ENCODE measurements around the gene LGALS7B. TPM values are rescaled to one million over a fixed set of nuclear protein-coding genes. Genes with fewer than 3 reads are reported as not detected.
"Not testable (repeated sequence)": the region's sequence is repeated elsewhere in the genome, so short reads cannot be mapped to it uniquely, and the experiment has no call there.

The LGALS7B gene
- total RNA-seq, 1 donor from 2014 or later, result not detected

DNA sequence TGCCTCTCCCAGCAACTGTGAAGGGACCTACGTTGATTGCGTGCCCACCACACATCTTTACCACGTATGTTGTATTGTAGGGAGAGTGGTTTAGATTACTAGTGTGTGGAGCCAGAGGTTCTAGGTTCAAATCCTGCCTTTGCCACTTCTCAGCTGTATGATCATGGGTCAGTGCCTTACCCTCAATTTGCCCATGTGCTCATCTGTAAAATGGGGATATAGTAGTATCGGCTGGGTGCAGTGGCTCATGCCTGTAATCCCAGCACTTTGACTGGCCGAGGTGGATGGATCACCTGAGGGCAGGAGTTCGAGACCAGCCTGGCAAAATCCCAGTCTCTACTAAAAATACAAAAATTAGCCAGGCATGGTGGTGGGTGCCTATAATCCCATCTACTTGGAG is 24.3 kb downstream of the LGALS7B start:
- no peak for ATAC-seq
- no peak for DNase-seq
- intact Hi-C loops (cut with micrococcal nuclease), result no loop called here

DNA sequence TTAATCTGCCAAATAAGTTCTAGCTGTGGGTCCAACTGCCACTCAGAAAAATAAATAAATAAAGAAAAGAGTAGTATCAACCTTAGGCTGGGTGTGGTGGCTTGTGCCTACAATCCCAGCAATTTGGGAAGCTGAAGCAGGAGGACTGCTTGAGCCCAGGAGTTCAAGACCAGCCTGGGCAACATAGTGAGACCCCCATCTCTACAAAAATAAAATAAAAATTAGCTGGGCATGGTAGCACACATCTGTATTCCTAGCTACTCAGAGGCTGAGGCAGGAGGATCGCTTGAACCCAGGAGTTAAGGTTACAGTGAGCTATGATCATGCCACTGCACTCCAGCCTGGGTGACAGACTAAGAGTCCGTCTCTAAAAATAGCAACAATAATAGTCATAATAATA is 24.9 kb downstream of the LGALS7B start:
- ATAC-seq; DNase-seq; intact Hi-C loops (cut with micrococcal nuclease): not testable (repeated sequence)

DNA sequence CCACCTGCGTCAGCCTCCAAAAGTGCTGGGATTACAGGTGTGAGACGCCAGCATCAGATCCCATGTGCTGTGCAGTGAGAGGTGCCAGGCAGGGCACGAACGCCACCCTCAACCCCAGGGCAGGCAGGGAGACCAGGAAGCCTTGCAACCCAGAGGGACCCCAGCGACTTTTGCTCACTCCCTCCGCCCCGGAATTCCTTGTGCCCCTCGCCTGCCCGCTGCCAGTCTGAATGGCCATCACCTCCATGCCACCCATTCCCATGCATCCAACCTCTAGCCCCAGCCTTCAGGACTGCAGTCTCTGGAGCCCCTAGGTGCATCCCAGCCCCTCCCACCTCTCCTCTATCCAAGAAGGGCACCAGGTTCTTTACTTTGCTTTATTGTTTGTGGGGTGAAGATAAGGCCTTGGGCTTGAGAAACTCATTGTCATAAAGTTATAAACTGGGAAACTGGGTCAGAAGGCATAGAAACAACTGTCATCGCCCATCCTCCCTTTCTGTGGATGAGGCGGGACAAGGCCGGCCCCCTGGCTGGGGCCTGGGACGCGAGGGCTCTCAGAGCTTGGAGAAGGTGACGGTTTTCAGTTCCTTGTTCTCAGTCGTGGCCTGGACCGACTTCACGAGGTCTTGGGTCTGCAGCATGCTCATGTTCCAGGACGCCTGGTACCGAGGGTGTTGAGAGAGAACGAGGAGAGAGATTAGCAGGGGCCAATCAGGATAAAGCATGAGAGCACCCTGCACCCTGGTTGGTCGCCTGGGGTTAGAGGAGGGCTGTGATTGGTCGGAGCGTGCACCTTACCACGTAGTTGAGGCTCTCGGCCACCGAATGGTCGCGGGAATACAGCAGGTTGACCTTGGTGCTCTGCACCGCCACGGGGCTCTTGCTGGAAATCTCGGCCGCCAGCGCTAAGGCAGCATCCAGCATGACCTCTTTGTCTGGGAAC is 26.3 kb downstream of the LGALS7B start:
- DNase-seq (no peak), ATAC-seq (no peak)
- intact Hi-C loops (cut with micrococcal nuclease), result no loop called here

DNA sequence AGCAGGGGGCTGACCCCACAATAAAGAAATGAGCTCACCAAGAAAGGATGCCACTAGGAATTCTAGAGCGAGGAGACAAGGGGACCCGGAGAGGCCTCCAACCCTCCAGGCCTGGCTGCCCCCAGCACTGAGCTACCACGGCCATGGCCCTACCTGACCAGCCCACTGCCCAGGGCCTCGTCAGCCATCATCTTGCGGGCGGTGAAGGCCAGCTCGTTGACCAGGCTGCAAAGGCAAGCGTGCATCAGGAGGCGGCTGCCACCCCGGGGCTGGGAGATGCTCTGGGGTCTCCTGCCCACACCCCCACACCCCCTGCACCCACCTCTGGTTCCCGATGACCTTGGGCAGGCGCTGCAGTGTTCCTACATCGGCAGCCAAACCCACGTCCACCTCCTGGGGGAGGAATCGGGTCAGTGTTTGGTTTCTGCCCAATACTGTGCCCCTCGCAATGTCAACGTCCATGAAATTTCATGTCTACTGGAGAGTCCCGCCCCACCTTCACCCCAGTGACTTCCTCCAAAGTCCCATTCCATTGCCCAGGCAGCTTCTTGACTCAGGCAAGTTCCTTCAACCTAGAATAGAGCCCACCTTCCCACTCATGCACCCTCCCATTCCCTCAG is 27.2 kb downstream of the LGALS7B start:
- no peak for ATAC-seq

DNA sequence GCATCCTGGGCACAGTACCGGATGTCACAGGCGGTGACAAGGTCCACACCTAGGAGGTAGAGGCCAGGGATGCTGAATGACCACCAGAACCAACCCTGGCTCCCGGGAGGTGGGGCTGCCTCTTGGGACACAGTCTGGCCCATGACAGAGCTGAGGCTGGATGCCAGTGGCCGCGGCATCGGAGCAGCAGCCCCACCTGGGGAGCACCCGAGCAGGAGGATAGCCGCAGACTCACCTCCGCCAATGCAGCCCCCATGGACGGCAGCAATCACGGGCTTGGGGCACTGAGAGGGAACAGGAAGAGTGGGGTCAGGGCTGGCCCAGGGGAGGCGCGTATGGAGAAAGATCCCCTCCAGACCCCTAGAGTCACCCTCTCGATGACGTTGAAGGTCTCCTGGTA is 28.1 kb downstream of the LGALS7B start:
- ATAC-seq (no peak), DNase-seq (no peak)
- intact Hi-C loops (cut with micrococcal nuclease), result no loop called here

More for the DNA sequence above, 27.2 kb downstream of the LGALS7B start:
- DNase-seq, result no peak
- intact Hi-C loops (cut with micrococcal nuclease), result no loop called here

DNA sequence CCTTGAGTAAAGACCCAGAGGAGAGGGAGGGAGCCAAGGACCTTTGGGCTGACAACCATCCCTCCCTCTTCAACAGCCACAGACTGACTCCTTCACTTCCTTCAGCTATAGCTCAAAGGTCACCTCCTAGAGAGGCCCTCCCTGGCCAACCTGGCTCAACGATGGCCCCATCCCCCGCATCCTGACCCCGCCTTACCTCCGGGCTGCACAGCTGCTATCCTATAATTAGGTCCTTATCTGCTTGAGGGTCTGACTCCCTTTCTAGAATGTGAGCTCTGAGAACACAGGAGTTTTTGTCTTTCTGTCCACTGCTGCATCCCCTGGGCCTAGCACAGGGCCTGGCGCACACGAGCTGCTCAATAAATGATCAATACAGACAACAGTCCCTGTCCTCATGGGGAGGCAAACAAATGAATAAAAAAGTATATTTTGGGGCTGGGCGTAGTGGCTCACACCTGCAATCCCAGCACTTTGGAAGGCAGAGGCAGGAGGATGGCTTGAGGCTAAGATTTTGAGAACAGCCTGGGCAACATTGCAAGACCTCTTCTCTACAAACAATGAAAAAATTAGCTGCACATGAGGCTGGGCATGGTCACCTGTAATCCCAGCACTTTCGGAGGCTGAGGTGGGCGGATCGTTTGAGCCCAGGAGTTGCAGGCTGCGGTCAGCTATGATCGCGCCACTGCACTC is 30.4 kb downstream of the LGALS7B start:
- peak; percentile 84 for ATAC-seq
- DNase-seq, result peak; percentile 66
- intact Hi-C loops (cut with micrococcal nuclease), result no loop called here

DNA sequence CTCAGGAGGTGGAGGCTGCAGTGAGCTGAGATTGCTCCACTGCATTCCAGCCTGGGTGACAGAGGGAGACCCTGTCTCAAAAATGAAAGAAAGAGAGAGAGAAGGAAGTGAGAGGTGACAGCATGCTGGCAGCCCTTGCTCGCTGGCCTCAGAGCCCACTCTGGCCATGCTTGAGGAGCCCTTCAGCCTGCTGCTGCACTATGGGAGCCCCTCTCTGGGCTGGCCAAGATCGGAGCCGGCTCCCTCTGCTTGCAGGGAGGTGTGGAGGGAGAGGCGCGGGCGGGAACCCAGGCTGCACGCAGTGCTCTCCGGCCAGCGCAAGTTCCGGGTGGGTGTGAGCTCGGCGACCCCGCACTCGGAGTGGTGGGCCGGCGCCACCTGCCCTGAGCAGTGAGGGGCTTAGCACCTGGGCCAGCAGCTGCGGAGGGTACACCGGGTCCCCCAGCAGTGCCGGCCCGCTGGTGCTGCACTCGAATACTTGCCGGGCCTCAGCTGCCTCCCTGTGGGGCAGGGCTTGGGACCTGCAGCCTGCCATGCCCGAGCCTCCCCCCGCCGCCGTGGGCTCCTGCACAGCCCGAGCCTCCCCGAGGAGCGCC is 32.3 kb downstream of the LGALS7B start:
- intact Hi-C loops (cut with micrococcal nuclease); DNase-seq; ATAC-seq: not testable (repeated sequence)

DNA sequence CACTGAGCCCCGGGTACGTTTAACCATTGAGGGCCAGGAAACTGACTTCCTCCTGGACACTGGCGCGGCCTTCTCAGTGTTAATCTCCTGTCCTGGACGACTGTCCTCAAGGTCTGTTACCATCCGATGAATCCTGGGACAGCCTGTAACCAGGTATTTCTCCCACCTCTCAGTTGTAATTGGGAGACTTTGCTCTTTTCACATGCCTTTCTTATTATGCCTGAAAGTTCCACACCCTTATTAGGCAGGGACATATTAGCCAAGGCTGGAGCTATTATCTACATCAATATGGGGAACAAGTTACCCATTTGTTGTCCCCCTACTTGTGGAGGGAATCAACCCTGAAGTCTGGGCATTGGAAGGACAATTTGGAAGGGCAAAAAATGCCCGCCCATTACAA is 36.9 kb downstream of the LGALS7B start:
- DNase-seq; intact Hi-C loops (cut with micrococcal nuclease); ATAC-seq: not testable (repeated sequence)

DNA sequence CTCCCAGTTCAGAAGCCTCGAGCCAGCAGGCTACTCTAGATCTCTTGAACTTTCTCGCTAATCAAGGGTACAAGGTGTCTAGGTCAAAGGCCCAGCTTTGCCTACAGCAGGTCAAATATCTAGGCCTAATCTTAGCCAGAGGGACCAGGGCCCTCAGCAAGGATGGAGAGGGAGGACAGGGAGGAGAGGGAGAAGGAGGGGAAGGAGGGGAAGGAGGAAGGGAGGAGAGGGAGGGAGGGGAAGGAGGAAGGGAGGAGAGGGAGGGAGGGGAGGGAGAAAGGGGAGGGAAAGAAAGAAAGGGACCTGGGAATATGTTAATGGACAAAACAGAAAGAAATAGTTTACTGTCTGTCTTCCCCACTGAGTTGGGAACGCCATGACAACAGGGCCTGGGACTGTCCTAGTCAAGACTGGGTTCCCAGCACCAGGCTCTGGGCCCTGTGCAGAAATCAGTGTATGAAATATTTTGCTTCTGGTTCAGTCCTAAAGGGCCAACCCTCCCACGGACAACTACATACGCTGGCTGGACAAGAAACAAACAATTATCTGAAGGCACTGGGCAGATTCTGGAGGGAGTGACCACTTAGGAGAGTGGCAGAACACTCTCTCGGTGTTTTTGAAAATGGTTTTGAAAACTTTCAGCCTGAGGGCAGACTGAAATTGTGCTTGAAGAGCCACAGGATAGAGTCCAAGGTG is 38.0 kb downstream of the LGALS7B start:
- intact Hi-C loops (cut with micrococcal nuclease), result no loop called here
- DNase-seq (no peak), ATAC-seq (no peak)

DNA sequence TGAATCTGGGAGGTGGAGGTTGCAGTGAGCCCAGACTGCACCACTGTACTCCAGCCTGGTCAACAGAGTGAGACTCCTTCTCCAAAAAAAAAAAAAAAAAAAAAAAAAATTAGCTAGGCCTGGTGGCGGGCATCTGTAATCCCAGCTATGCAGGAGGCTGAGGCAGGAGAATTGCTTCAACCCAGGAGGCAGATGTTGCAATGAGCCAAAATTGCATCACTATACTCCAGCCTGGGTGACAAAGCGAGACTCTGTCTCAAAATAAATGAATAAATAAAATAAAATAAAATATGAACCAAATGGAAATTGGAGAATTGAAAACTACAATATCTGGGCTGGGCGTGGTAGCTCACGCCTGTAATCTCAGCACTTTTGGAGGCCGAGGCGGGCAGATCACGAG is 40.2 kb downstream of the LGALS7B start:
- ATAC-seq; intact Hi-C loops (cut with micrococcal nuclease); DNase-seq: not testable (repeated sequence)

DNA sequence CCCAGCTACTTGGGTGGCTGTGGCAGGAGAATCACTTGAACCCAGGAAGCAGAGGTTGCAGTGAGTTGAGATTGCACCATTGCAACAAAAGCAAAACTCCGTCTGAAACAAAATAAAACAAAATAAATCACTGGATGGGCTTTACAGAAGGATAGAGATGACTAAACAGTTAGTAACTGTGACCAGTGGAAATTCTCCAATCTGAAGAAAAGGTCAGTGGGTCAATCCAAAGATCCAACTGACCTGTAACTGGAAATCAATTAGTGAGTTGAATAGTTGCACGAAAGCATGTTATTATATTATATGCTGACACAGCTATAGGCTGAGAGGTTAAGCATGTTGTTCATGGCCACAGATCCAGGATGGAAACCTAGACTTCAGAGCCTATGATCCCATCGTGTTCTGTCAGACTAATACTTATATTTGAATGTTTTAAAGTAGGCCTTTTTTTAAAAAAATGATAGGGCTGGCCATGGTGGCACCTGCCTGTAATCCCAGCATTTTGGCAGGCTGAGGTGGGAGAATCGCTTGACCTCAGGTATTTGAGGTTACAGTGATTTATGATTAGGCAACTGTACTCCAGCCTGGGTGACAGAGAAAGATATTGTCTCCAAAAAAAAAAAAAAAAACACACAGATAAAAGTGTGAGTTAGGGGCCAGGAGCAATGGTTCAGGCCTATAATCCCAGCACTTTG is 41.2 kb downstream of the LGALS7B start:
- ATAC-seq, result no peak
- DNase-seq, result no peak
- intact Hi-C loops (cut with micrococcal nuclease), result loop anchor here (10.0 kb wide), 1 partner anchor 175 kb away; no protein-coding TSS in a partner anchor

DNA sequence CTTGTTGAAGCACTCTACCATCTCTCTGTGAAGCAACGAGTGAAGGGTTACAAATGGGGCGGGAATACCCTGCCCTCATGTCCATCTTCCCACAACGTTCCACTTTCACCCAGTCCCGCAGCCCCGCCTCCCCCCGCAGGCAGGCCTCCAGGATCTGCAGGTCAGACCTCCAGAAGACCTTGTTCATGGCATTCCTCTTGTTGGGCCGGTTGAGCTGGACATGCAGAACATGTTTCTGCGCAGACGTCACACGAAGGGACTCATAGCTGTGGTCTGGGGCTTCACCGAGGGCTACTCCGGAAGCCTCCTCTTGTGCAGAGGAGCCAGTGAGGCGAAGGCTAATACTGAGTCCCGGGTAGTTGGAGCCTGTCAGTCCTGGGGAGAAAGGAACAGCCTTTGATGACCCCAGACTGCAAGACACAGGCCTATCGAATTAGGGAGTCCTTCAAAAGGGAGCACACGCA is 42.2 kb downstream of the LGALS7B start:
- intact Hi-C loops (cut with micrococcal nuclease), result loop anchor here (10.0 kb wide), 1 partner anchor 176 kb away; no protein-coding TSS in a partner anchor
- DNase-seq, result peak; percentile 87
- ATAC-seq, result peak; percentile 75

DNA sequence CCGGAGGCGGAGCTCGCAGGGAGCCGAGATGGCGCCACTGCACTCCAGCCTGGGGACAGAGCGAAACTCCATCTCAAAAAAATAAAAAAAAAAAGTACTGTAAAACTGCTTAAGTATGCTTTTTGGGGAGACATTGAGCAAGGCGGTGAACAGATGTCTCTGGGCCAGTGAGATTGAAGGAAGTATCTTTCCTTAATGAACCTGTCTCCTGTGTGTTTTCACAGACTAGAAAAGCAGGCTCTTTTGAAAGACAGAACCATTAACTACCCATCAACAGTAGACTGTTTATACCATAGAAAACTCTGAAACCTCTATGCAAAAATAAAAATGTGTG is 44.1 kb downstream of the LGALS7B start:
- intact Hi-C loops (cut with micrococcal nuclease), result loop anchor here (10.0 kb wide), 1 partner anchor 178 kb away; no protein-coding TSS in a partner anchor
- ATAC-seq, result no peak
- no peak for DNase-seq

DNA sequence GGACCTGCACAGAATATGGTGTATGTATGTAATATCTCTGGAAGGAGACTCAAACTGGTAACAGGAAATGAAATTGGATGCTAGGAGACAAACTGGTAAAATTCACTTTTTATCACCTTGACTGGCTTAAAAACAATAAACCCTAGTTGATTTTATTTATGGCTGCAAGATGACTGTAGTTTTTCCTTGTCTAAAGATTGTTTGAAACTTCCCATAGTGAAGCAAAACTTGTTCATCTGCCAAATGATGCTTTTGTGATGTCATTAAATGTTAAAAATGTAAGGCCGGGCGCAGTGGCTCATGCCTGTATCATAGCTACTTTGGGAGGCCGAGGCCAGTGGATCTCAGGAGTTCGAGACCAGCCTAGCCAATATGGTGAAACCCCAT is 45.1 kb downstream of the LGALS7B start:
- intact Hi-C loops (cut with micrococcal nuclease), result loop anchor here (10.0 kb wide), 1 partner anchor 179 kb away; no protein-coding TSS in a partner anchor
- DNase-seq, result no peak
- no peak for ATAC-seq

DNA sequence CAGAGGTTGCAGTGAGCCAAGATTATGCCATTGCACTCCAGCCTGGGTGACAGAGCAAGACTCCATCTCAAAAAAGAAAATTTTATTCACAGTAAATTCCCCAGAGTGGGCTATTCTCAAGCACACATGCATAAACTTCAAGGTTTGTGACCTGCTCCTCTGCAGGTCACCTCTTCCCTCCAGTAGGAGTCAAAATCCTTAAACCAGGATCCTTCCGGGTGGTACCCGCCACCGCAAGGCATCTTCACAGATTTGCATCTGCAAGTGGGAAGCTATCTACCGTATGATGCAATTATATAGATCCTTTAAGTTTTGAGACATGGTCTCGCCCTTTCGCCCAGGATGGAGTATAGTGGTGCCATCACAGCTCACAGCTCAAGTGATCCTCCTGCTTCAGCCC is 45.6 kb downstream of the LGALS7B start:
- intact Hi-C loops (cut with micrococcal nuclease), result loop anchor here (10.0 kb wide), 1 partner anchor 180 kb away; no protein-coding TSS in a partner anchor
- no peak for DNase-seq
- ATAC-seq, result no peak

DNA sequence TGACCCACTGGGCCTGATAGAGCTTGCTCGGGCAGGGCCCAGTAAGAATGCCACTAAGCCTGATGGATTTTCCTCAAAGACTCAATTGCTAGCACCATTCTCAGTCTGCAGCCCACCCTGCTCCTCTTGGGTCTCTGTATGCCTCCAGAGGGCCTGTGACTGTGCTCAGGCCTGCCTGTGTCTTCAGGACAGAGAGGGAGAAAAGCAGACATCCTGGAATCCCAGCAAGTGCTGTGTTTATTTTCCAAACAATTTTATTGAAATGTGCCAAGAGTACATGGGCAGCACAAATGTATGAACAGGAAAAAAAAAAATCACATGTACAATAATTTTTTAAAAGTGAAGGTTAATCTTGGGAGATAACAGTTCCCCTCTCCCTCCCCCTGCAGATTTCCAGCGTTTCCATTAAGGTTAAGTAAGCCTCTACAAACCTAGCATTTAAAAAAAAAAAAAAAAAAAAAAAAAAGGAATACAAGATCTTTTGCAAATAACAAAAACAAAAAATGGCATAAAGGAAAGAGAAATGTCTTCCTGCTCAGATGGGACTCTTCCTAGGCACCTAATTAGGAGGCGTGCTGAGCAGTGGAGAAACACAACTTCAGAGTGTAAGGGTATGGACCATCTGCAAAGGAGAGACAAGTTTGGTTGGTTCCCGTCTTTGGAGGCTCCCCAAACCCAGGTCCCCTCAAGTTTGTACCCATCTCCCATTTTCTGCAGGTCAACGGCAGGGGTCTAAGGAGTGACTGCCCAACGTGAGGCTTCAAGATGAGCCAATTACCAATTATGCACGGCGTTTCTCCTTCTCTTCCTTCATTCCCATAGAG is 47.4 kb downstream of the LGALS7B start:
- intact Hi-C loops (cut with micrococcal nuclease), result loop anchor here (10.0 kb wide), 1 partner anchor 182 kb away; no protein-coding TSS in a partner anchor
- ATAC-seq, result no peak
- DNase-seq, result no peak

DNA sequence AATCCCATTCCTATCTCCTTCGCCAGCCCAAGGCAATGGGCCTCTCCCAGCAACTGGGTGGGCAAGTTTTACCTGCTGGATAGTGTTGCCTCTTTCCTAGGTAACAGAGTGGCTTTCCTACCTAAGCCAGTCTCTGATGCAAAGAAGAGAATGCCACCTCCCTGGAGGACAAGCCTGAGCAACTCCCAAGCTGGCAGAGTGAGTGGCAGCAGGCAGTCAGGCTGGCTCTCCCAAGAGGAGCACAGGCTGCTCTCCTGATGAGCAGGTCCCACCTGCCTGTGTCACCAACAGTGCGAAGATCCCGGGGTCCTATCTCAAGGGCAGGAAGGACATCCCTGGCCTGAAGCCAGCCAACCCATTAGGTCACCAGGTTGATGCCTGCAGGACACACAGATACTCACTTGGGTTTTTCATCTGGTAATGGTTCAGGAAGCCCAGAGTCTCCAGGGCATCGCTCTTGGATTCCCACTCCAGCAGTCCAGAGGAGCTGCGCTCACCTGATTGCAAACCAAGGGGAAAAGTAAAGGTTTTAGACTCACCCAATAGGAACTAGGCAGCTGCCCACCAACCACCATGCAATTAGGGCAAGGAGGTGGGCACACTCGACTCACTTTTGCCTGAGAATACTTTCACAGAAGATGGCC is 48.1 kb downstream of the LGALS7B start:
- DNase-seq (no peak), ATAC-seq (no peak)
- intact Hi-C loops (cut with micrococcal nuclease), result loop anchor here (10.0 kb wide), 1 partner anchor 182 kb away; no protein-coding TSS in a partner anchor

Data from left ventricle myocardium superior (tissue), 1 donor.